NCI-H460 (cell line): Measurements from ENCODE around the gene MFAP4. TPM values are rescaled to one million over a fixed set of nuclear protein-coding genes. Genes with fewer than 3 reads are reported as not detected.

Source experiments
- DNase-seq: peaks from one replicate; pipeline ENCODE4 v3.0.0-alpha.2; 2016; ENCODE audit warnings: low read depth; ENCODE audit errors: extremely low read depth
- polyA plus RNA-seq: library from polyadenylated mRNA; depleted of rRNA; stranded (reverse); fragments of >200 nt; gene quantifications from 2 replicates; pipeline ENCODE4 v1.2.3, GENCODE V29; 2014; cell fraction: nucleus; rRNA removed
- total RNA-seq: library from RNA; depleted of rRNA; stranded (reverse); fragments of >200 nt; shearing (Covaris generic); gene quantifications from 2 replicates; pipeline ENCODE4 v1.2.3, GENCODE V29; 2014; rRNA removed

The MFAP4 gene
- not detected in 2 replicates for total RNA-seq
- polyA plus RNA-seq, result not detected in 2 replicates

- DNase-seq, result no peak
Measured at GRCh38 chr17:19386974-19387920, at the start of gene MFAP4. Gene MFAP4 (minus strand): TSS chr17:19387190. CDS start chr17:19387155, 35 bp downstream.

GRCh38 chr17:19433727-19434340 is 46.8 kb upstream of the MFAP4 start:
- DNase-seq, result no peak

GRCh38 chr17:19433255-19433654 is 46.3 kb upstream of the MFAP4 start:
- no peak for DNase-seq

- DNase-seq, result no peak
Measured at GRCh38 chr17:19431691-19432090, 44.7 kb upstream of the MFAP4 start.

- no peak for DNase-seq
Measured at GRCh38 chr17:19426631-19427030, 39.6 kb upstream of the MFAP4 start.

GRCh38 chr17:19424934-19425868 is 38.2 kb upstream of the MFAP4 start:
- no peak for DNase-seq

- no peak for DNase-seq
Measured at GRCh38 chr17:19421926-19422325, 34.9 kb upstream of the MFAP4 start.

GRCh38 chr17:19421219-19421618 is 34.2 kb upstream of the MFAP4 start:
- no peak for DNase-seq

- DNase-seq, result no peak
Measured at GRCh38 chr17:19418251-19418992, 31.4 kb upstream of the MFAP4 start.

GRCh38 chr17:19417611-19418010 is 30.6 kb upstream of the MFAP4 start:
- DNase-seq, result no peak

GRCh38 chr17:19415806-19416775 is 29.1 kb upstream of the MFAP4 start:
- DNase-seq, result no peak

GRCh38 chr17:19415311-19415710 is 28.3 kb upstream of the MFAP4 start:
- no peak for DNase-seq

GRCh38 chr17:19414396-19415280 is 27.6 kb upstream of the MFAP4 start:
- no peak for DNase-seq

GRCh38 chr17:19413761-19414160 is 26.8 kb upstream of the MFAP4 start:
- DNase-seq, result no peak

- no peak for DNase-seq
Measured at GRCh38 chr17:19412984-19413383, 26.0 kb upstream of the MFAP4 start.

- no peak for DNase-seq
Measured at GRCh38 chr17:19412510-19412909, 25.5 kb upstream of the MFAP4 start.

GRCh38 chr17:19411631-19412030 is 24.6 kb upstream of the MFAP4 start:
- no peak for DNase-seq
